ENCODE data around the gene GAS2L2.

GAS2L2 gene

DNA sequence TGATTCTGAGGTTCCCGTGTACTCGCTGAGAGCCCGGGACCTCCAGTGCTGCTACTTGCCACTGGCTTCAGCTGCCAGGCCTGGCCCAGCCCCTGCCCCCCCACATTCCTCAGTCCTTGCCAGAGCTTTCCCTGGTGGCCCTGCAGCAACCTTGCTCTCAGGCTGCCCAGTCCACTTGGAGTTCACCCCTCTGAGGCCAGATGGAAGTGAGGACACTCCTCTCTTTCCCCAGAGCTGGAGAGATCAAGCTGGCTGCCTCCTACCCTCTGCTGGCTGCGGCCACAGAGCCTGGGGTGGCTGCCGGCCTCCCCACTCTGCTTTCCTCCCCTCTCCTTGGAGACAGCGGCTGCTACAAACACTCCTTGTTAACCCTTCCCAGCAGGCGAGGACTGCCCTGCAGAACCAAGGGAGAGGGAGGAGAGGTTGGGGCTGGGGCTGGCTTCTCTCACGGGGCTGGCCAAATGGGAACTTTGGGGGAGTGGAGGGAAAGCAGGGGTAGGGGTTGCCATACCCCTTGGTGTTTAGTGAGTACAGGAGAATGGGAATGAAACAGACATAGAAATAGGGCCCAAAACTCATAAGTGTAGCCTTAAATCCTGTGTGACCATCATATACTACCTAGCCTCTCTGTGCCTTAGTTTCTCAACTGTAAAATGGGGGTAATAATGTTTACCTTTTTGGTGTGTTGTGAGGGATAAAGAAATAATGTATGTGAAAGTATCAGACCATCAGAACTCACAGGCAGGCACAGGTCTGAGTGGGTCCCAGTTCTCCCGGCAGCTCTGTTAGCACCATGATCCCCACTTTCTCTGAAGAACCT lies at the start of gene GAS2L2:
Gene GAS2L2, minus strand, starts transcription at position 295 of the 820 bp plus-strand sequence. CDS start 389 bp downstream, outside the sequence.
- no peak for DNase-seq

DNA sequence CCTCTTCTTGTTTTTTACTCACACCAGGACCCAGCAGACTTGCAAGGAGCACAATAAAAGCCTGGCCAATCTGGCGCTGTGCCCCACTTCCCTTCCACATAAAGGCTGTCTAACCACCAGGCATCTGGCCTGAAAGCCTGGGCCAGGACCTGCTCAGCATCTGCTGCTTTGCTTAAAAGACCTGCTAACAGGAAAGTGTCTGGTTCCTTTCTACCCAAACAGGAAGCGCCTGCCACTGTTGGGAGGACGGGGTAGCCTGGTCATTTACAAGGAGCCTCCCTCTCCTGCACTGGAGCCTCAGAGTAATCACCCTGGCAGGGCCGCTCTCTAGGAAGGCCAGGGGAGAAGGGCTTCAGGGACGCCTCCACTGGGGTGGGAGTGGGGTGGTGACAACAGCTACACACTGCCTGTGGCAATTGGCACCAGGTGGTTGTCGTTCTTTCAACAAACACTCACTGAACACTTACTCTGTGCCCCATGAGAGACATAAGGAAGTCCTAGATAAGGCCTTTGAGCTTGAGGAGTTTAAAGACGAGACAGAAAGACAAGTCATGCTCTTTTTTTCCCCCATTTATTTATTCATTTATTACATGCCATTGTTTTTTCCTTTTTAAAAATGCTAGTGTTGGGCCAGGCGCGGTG lies 48.7 kb upstream of the GAS2L2 start:
- DNase-seq, result peak; percentile 86

DNA sequence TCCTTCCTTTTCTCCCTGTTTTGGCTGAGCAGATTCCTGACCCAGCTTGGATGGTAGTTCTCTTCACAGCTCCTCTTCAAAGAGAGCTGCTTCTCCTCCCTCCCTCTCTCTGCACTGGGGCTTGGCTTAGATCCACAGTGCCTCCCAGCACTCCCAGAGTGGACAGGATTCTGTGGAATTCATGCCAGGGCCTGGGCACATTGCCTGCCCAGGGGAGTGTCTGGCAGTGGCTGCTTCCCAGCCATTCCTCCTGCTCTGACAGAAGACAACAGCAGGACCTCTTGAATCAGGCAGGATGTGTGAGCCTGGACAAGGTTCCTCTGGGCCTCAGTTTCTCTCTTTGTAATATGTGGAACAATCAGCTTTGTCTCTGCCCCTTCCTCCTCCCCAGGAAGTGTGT lies 46.9 kb upstream of the GAS2L2 start:
- DNase-seq, result no peak

DNA sequence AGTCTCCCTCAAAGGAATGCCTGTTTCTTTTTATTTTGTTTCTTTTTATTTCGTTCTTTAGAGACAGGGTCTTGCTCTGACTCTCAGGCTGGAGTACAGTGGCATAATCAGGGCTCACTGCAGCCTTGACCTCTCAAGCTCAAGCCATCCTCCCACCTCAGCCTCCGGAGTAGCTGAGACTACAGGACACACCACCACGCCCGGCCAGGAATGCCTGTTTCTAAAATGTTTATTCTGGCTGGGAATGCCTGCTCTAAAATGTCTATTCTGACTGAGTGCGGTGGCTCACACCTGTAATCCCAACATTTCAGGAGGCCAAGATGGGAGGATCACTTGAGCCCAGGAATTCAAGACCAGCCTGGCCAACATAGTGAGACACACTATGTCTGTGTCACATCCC lies 44.9 kb upstream of the GAS2L2 start:
- DNase-seq, result no peak

DNA sequence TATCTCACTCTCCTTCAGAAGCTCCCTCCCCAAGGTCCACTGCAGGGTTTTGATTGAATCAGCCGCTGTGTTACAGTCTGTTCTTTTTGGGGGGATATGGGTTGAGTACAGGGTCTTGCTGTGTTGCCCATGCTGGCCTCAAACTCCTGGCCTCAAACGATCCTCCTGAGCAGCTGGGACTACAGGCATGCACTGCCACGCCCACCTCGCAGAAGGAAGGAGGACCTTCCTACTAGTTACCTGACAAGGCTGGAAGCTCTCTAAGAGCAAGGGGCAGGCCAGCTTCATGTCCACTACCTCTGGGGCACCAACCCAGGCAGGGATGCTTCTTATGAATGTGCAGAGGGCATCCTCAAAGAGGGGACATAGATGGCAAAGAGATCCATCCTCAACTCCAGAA lies 44.3 kb upstream of the GAS2L2 start:
- no peak for DNase-seq

DNA sequence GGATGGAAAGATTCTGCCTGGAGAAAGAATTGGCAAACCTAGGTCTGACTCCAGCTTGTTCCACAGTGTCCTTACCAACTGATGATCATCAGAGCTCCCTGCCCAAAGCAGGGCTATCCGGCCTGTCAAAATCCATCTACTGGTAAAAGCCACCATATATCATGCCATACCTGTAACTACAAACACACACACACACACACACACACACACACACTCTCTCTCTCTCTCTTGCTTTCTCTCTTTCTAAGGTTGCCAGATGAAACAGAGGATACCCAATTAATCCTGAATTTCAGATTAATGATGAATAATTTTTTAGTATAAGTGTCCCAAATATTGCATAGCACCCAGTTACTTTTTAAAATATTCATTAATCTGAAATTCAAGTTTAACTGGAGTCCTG lies 43.9 kb upstream of the GAS2L2 start:
- DNase-seq, result no peak

DNA sequence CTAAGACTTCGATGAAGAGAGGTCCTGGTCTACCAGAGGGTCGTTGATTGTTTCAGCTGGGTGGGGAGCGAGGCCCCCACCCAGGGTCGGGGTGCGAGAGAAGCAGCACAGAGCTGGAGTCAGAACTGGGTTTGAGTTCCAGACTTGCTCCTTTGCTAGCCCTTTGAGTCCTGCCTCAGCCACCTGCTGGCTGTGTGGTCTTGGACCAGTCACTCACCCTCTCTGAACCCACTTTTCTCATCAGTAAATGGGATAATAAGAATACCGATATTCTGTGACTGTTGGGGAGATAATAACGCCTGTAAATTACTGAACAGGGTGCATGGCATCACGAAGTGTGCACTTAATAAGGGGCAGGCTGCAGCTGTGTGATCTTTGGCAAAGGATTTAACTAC lies 42.8 kb upstream of the GAS2L2 start:
- no peak for DNase-seq

DNA sequence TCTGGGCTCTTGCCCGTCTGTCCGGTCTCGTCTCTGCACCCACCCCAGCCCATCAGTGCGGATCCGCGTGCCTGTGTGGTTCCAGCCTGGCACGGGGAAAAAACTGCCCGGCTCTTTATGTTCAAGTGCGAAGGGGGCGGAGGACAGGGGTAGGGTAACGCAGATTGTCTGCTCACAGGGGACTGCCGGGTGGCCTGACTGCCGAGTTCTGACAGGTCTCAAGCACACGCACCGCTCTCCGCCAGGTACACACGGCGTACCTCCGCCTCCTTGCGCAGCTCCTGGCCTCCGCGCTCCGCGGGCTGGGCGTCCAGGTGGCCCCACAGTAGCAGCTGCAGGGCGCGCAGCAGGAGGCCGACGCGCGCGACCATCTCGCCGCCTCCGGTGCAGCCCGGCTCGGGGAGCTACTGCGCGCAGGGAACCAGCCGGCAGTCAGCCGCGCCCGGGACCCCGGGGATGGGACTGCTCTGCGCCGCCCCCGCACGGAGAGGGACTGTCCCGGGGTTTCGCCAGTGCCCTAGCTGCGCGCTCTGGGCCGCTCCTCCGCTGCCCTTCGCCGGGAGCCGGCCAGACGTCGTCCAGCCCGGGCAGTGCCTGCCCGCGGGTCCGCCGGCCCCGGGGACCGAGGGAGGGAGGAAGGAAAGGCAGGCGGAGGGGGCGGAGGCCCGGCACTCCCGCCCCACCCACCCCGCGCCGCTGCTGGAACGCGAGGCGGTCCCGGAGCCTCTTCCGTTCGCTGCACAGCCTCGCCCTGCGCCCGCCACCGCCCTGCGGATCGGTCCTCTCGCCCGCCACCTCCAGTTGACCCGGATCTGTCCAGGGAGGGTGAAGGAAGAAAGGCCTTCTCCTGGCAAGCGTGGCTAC lies 42.2 kb upstream of the GAS2L2 start, which contains the start of gene MMP28:
Gene MMP28, minus strand, starts transcription at position 635 of the 864 bp plus-strand sequence. Its CDS starts 264 bp downstream, at position 371.
- DNase-seq, result no peak

DNA sequence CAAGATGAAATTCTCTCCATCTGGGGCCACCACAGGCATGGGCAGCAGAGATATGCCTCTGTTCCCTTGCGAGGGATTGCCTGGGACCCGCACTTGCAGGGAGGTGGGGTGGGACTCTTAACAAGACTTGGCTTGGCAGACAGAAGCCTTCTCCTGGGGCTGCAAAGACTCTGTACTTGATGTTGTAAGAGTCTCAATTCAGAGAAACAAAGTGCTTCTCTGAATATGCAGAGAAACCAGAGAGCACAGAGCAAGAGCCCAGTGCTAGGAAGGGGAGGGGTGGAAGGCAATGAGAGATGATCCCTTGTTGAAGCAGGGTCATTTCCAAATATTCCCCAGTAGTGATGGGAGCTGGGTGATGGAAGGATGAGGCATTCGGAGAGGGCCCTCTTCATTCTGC lies 40.2 kb upstream of the GAS2L2 start:
- DNase-seq, result no peak

DNA sequence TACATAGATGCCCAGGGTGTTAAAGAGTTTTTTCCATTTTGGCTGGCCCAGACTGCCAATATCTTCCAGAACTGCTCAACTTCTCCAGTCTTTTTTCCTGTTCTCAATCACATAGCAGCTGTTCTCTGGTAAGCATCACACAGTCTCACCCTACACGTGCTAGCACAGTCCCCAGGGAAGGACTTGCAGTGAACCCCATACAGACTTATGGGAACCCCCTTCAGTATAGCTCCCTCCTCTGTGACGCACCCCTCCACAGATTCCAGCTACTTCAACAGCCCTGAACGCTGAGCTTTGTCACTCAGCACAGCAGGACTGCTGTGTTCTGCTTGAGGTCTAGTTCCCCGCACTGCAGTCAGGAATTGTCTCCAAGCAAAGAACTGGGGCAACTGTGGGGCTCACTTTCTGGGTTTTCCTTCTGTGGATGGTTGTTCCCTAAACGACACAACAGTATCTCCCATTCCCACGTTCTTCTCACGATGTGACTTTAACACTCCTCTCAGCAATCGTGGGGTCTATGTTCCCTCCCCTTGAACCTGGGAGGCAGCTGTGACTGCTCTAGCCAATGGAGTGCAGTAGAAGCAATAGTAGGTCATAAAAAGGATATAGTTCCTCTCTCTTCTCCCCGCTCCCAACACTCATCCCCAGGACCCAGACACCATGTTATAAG lies 38.8 kb upstream of the GAS2L2 start:
- no peak for DNase-seq

DNA sequence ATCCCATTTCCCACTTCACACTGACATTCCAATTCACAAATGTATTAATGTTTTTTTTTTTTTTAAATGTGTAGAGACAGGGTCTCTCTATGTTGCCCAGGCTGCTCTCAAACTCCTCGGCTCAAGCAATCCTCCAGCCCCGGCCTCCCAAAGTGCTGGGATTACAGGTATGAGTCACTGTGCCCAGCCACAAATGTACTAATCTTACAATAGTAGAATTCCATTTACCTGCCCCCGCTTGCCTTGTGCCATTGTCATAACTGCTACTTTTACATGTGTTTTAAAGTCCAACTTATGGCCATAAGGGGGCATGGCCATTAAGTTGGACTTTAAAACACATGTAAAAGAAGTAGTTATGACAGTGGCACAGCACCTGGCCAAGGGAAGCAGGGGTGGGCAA lies 37.8 kb upstream of the GAS2L2 start:
- DNase-seq, result no peak

DNA sequence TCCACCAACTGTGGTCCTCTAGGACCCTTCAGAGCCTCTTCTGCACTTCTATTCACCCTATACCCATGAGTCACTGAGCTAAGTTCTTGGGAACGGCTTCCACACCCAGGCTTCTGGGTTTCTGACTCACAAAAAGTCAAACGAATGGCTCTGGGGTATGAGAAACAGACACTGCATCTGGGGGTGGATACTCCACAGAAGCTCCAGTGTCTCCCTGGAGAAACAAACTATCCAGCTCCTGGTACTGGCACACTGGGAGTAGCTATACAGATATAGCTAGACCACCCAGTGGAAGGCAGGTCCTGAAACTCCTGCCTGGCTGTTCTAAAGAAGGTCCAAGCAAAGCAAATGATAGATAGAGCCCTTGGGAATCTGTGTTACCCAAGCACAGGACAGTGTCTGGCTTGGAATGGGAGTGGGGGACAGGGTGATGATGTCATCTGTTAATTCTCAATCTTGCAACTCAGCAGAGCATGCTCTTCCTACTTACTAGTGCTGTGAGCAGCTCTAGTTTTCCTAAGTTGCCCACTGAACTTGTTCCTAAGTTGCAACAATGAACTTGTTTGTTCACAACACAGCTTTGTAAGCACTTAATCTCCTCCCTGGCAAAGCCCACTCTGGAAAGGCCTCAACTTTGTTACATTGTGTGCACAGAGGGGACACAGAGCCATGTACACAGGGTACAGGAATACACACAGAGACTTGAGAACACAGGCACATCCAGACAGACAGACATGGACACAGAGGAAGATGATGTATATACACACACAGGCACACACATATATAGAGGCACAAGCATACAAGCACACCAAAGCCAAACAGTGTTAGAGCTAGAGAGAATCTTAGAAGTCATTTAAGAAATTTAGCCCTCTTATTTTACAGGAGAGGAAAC lies 35.7 kb upstream of the GAS2L2 start:
- DNase-seq, result no peak

DNA sequence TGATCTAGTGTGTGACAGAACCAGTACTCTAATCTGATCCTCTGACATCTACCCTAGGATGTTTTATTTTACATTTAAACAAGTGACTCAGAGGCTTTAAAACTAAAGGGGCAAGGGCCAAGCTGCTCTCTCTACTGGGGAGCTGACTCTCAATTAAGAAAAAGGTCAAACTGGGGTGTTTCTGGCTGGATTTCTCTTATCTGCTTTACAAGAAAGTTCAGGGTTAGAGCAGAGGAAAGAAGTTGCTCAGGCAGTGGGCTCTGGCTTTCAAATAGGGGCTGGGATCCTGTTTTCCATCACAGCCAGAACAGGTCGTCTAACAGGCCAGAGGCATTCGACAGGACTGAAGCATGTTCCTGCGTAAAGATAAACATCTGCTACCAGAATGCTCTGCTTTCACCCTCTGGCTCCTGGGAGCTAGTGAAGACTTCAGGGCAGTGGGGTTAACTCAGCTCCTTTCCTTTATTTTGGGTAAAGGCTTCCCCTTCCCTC lies 33.9 kb upstream of the GAS2L2 start:
- no peak for DNase-seq

DNA sequence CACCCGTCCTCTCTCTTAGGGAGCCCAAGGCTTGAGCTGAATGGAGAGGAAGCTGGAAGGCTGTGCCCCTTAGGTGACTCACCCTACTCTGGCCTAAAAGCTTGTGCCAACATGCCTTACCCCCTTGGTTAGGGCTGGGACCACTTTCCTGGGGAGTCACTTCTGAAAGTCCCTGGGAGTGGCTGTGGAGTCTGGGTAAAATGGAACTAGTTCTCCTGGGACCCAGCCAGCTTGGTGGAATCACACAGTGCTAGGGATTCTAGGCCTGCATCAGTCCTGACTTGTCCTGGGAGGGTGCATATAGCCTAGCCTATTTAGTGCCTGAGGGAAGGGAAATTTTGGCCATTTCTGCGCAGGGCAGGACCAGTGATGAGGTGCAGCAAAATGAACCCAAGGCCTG lies 31.9 kb upstream of the GAS2L2 start:
- no peak for DNase-seq

DNA sequence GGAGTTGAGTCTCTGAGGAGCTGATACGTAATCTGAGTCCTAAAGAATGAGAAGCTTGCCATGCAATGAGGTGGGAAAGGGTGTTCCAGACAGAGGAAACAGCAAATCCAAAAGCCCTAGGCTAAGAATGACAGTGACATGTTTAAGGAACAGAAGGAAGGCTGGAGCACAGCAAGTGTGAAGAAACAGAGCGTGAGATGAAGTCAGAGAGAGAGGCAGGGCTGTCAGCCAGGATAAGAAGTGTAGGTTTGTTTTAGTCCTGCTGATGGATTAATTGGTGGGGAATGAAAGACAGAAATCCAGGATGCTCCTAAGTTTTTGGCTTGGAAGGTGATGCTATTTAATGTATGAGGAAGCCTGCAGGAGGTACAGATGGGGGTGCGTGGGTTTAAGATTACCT lies 27.9 kb upstream of the GAS2L2 start:
- DNase-seq, result no peak

DNA sequence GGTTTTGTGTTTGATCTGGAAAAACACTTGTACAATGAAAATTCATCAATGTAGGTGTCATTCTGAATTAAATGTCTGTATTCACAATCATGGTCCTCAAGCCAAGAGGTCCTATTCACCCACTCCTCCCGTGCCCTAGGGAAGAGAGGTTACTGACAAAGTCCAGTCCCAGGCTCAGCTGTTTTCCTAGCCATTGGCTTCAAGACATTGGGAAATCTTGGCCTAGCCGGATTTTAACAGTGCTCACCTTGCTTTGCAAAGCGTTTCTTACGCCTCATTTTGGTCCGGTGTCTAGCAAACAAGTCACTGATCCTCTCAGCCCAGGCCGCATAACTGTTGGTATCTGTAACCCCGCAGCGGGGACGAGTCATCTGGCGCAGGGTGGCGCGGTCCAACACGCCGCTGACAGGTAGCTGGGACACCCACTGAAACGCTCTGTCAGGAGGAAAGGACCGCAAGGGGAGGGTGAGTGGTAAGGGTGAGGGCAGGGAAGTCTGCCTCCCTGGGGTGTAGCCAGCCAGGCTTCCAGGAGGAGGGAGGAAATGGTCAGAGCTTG lies 25.7 kb upstream of the GAS2L2 start:
- DNase-seq, result no peak

DNA sequence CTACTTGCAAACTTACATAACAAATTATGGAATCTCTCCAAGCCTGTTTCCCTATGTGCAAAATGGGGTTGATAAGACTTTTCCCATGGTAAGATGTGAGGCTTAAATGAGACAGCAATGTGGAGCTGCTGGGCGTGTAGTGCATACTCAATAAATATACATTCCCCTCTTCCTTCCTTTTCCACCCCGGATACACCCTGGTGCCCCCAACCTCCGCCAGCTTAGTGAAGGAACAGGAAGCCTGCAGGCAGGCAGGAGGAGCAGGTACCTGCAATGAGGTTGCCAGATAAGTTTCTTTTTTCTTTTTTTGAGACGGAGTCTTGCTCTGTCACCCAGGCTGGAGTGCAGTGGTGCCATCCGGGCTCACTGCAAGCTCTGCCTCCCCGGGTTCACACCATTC lies 22.5 kb upstream of the GAS2L2 start:
- DNase-seq, result no peak

DNA sequence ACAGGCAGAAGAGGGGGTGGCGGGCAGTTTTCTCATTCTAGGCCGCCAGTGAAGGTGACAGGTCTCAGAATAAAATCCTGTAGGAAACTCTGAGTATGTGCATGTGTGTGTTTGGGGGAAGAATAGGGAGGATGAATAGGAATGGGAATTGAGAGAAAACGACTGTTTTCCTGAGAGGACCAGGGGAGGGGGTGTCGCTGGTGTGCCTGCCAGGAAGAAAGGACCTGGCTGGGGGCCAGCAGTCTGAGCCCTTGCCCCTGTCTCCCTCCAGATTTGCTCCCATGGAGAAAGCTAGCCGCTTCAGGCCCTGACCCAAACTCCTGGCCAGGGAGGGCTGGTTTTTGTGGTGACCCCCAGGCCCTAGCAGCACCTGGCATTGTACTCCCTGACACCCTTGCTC lies 22.0 kb upstream of the GAS2L2 start:
- DNase-seq, result no peak

DNA sequence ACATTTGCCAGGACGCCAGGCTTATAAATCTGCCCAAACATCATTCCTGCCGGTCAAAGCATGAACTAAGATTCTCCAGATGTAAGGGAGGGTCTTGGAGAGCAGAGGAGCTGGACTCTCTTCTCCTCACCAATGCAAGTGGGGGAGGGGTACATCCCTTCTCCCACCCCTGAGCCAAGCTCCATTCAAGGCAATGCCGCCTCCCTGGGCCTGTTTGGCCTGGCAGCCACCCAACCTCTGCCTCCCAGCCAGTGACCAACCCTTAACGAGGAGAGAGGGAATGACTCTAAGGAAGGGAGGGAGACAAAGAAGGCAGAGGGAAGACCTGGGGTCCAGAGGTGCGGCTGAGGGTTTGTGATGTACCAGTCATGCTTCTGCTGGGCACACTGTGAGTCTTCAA lies 21.5 kb upstream of the GAS2L2 start:
- DNase-seq, result no peak

DNA sequence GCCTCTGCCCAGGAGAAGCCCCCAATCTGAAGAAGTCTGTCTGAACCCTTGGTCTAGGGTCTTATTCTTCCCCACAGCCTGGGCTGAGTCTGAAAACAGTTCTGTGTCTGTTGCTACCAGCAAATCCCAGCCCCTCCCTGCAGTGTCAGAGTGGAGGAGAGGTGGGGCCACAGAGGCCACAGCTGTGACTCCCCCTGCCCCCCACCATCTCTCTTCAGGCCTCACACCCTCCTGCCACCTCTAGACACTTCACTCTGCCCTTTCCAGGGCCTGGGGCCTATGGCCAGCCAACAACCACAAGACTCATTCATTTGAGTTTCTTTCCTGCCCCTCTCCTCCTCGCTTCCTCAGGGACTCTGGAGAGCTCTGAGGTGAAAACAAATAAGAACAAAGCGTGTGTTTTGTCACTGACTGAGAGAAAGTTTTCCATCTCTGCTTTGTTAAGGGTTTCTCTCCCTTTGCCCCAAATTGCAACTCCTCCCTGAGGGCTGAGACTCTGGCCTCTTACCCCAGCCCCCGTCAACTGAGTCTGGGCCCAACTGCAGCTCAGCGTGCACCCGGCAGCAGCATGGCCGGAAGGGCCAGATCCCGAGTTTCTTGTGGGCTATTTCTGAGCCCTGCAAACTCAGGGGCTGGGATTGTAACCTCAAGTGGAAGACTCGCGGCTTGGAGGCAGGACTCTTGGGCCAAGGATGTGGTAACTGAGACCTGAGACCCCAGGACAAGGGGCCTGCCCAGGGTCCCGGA lies 20.8 kb upstream of the GAS2L2 start:
- no peak for DNase-seq

DNA sequence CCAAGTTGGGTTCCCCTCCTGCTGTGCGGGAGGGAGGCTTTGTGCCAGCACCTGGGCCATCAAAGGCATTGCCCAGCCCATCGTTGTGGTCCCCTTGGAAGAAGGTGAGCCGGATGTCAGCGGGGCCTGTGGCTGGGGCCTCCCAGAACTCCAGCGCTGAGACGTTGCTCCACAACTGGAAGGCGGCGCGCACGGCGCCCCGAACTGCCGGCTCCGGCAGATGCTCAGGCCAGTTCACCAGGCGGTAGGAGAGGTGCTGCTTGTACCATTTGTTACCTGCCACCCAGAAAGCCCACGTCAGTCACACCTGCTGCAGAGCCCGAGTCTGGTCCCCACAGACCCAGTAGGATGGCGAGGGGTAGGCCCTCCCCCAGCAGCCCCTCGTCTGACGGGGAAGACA lies 20.1 kb upstream of the GAS2L2 start:
- no peak for DNase-seq

Measured in GF-D8 (cell line).